GM18870 (cell line): ENCODE data around the gene MTMR2.
"Not testable (repeated sequence)": the region's sequence is repeated elsewhere in the genome, so short reads cannot be mapped to it uniquely, and the experiment has no call there.

Experiments
- ATAC-seq: cut with Tn5 transposase; IDR thresholded peaks from one replicate; pipeline ENCODE4 v1.9.1; 2021; ENCODE audit warnings: moderate library complexity; ENCODE audit not compliant: unreplicated experiment

The MTMR2 gene

GRCh38 chr11:95829580-95830259 lies 94.2 kb downstream of the MTMR2 start:
- no peak for ATAC-seq

GRCh38 chr11:95827696-95828095 lies 96.2 kb downstream of the MTMR2 start:
- ATAC-seq = no peak

- no peak for ATAC-seq
Observed at GRCh38 chr11:95821640-95822039, 102.3 kb downstream of the MTMR2 start.

- no peak for ATAC-seq
Observed at GRCh38 chr11:95816037-95816436, 107.9 kb downstream of the MTMR2 start.

GRCh38 chr11:95811052-95811451 lies 112.9 kb downstream of the MTMR2 start:
- not testable (repeated sequence) for ATAC-seq

GRCh38 chr11:95806464-95806863 lies 117.4 kb downstream of the MTMR2 start:
- ATAC-seq = not testable (repeated sequence)

- ATAC-seq = no peak
Observed at GRCh38 chr11:95805869-95806268, 118.0 kb downstream of the MTMR2 start.

GRCh38 chr11:95803973-95804372 lies 119.9 kb downstream of the MTMR2 start:
- ATAC-seq = no peak

GRCh38 chr11:95802806-95803205 lies 121.1 kb downstream of the MTMR2 start:
- no peak for ATAC-seq

GRCh38 chr11:95800438-95800837 lies 123.5 kb downstream of the MTMR2 start:
- no peak for ATAC-seq

GRCh38 chr11:95799546-95799945 lies 124.4 kb downstream of the MTMR2 start:
- no peak for ATAC-seq

GRCh38 chr11:95796501-95796900 lies 127.4 kb downstream of the MTMR2 start:
- ATAC-seq = no peak

- no peak for ATAC-seq
Observed at GRCh38 chr11:95795627-95796295, 128.1 kb downstream of the MTMR2 start.

GRCh38 chr11:95794086-95794485 lies 129.8 kb downstream of the MTMR2 start:
- no peak for ATAC-seq

- ATAC-seq = no peak
Observed at GRCh38 chr11:95793116-95793515, 130.8 kb downstream of the MTMR2 start.

GRCh38 chr11:95792700-95793099 lies 131.2 kb downstream of the MTMR2 start:
- no peak for ATAC-seq

- ATAC-seq = no peak
Observed at GRCh38 chr11:95792200-95792599, 131.7 kb downstream of the MTMR2 start.

- ATAC-seq = no peak
Observed at GRCh38 chr11:95791709-95792033, 132.2 kb downstream of the MTMR2 start.

GRCh38 chr11:95790933-95791708 lies 132.8 kb downstream of the MTMR2 start:
- ATAC-seq = no peak

- ATAC-seq = peak; percentile 73
Observed at GRCh38 chr11:95790123-95790932, 133.6 kb downstream of the MTMR2 start, which contains the start of gene CEP57. Gene CEP57, plus strand, starts transcription at chr11:95790498. Its CDS starts 201 bp downstream, at chr11:95790699.

- ATAC-seq = peak; percentile 68
Observed at GRCh38 chr11:95789506-95790122, 134.3 kb downstream of the MTMR2 start, which contains the start of gene FAM76B. Gene FAM76B, minus strand, starts transcription at chr11:95789782. Its CDS starts 304 bp downstream, at chr11:95789478.
